NCI-H2196 (cell line): ENCODE results near the gene SHC2.
"Not testable (repeated sequence)": the region's sequence is repeated elsewhere in the genome, so short reads cannot be mapped to it uniquely, and the experiment has no call there.

Experiments used
- DNase-seq: peaks from one replicate; lab custom pipeline; 2025; ENCODE audit not compliant: unreplicated experiment; lab: John Stamatoyannopoulos, UW

SHC2 gene

DNA sequence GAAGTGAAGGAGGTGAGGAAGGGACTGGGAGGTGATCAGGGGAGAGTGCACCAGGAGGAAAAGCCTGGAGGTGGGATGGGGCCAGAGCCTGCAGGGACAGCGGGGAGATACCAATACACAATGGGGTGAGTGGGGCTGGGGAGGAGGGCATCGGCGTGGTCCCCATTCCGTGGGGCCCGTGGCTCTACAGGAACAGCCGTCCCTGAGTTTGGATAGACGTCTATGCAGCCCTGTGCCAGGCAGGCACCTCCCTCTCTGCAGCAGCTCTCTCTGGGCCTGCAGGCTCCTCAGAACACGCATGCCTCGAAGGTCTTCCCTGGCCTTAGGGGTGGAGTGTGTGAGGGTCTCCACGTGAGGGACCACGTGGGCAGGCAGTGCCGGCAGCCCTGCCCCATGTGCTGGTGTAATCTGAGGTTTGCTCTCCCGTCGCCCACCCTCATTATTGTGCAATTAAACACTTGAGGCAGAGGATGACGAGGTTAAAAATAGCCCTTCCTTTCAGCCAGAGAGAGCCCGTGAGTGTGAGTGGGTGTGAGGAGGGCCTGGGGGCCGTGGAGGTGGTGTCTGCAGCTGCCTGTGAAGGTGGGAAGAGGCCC lies 68.4 kb downstream of the SHC2 start:
- DNase-seq, result no peak

DNA sequence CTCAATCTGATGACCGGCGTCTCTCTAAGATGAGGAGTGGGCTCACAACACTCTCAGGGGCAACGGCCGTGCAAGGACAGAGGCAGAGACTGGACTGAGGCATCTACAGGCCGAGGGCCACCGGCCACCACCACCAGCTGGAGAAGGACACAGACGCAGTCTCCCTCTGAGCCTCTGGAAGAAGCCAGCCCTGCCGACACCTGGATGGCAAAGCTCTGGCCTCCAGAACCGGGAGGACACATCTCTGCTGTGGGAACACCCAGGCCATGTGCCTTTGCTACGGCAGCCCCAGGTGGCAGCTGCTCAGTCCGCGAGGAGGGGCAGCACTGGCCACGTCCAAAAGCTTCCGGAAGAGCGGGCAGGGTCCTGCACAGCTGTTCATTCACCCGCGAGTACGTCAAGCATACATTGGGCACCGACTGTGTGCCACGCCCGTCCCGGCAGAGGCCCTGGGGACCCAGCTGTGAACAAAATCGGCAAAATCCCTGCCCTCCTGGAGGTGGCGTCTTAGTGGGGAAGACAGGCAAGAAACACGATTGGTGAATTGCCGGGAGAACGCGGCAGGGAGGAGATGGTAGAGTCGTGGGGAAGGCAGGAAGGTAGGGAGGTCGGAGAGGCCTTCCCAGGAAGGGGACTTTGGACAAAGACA lies 69.0 kb downstream of the SHC2 start:
- no peak for DNase-seq

DNA sequence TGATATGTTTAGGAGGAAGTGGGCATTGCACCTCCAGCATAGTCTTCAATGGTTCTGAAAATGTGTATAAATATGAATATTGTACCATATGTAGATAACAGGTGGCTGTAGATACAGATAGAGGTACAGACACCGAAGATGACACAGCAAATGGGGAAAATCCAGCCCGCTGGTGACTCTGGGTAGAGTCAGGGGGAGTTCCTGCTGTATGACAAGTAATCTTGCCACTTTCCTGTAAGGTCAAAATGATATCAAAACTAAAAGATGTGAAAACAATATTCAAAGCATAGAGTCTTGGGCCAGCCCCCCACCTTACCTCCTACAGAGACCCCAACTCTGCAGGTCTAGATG lies 69.7 kb downstream of the SHC2 start:
- DNase-seq, result no peak

DNA sequence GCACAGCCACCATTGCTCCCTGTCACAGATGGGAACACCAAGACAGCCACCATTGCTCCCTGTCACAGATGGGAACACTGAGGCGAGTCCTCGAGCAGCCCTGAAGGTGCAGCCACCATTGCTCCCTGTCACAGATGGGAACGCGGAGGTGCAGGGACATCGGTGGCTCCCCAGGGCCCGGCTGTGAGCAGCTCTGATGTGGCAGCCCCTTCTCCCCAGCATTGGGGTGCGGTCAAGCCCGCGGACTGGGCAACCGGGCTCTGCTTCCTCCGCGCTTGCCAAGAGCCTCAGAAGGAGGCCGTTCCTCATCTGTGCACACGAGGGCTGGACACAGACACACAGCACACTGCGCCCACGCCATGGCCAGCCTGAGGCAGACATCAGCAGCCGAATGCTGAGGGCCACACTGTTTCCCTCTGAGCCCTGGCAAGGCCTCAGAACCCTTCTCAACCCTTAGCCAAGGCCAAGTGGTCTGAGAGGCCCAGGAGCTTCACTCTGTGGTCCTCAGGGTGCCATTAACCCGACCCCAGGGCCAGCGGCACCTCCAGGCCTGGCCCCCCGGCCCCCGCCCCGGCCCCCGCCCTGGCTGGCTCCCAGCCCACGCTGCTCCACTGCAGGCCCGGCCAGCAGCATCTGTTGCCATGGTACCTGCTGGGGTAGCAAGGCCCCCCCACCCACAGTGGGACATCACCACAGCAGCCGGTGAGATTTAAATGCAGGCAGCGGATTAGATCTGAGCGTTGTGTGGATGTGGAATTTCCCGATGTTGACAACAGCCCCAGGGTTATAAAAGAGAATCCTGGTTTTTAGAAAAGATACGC lies 70.2 kb downstream of the SHC2 start:
- DNase-seq, result no peak

DNA sequence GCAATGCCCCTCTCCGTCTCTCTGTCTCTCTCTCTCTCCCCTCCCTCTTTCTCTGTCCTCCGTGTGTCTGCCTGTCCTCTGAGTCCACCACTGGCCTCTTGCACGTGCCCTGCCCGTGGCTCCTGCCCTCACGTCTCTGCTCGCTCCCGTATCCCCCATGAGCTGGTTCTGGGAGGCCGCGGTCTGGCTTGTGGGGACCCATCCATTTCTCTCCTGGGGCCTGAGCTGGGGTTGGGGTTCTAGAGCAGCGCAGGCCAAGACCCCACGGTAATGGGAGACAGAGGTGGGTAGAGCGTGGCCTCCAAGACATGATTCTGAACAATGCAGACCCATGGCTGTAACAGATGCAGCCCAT lies 70.9 kb downstream of the SHC2 start:
- DNase-seq, result no peak

DNA sequence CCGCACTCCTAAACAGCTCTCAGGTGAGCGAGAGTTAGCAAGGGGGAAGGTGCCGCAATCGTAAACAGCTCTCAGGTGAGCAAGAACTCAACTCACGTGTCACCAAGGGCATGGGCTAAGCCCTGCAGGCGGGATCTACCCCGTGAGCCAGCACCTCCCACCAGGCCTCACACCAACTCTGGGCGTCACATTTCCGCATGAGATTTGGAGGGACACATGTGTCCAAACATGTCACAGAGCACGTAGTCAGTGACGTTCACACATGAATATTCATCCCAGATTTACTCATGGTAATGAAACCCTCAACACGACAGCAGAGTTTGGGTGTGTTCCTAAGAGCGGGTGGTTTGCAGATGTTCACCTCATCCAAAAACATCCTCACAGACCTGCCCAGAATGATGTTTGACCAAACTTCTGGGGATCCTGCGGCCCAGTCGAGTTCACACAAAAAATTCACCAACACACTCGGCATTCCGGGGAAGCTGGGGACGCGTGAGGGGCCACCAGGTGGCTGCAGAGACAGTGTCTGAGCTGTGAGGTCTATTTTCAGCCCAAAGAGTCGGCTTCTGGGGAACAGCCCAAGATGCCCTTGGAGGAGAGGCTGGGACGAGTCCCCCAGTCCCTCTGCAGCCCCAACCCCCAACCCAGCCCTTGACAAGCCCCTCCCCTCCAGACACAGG lies 71.4 kb downstream of the SHC2 start:
- no peak for DNase-seq

DNA sequence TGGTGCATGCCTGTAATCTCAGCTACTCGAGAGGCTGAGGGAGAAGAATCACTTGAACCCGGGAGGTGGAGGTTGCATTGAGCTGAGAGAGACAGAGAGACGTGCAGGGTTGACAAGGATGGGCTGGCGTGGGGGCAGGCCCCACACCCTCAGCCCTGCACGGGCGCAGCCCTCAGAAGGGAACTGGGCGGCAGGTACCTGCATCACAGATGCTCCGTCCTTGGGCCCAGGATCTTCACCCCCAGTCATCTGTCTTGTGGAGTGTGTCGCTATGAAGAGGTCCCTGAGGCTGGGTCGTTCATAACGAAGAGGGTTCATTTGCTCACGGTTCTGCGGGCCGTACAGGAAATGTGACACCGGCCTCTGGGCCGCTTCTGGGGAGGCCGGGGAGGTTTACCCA lies 72.1 kb downstream of the SHC2 start:
- no peak for DNase-seq

DNA sequence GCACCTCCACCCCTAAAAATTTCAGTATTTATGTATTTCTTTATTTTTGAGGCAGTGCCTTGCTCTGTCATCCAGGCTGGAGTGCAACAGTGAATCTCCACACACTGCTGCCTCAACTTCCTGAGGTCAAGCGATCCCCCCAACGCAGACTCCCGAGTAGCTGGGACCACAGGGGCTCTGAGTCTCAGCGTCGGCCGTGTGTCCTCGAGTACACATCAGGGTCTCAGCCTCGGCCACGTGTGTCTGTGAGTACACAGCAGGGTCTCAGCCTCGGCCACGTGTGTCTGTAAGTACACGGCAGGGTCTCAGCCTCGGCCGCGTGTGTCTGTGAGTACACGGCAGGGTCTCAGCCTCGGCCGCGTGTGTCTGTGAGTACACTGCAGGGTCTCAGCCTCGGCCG lies 73.1 kb downstream of the SHC2 start:
- no peak for DNase-seq

DNA sequence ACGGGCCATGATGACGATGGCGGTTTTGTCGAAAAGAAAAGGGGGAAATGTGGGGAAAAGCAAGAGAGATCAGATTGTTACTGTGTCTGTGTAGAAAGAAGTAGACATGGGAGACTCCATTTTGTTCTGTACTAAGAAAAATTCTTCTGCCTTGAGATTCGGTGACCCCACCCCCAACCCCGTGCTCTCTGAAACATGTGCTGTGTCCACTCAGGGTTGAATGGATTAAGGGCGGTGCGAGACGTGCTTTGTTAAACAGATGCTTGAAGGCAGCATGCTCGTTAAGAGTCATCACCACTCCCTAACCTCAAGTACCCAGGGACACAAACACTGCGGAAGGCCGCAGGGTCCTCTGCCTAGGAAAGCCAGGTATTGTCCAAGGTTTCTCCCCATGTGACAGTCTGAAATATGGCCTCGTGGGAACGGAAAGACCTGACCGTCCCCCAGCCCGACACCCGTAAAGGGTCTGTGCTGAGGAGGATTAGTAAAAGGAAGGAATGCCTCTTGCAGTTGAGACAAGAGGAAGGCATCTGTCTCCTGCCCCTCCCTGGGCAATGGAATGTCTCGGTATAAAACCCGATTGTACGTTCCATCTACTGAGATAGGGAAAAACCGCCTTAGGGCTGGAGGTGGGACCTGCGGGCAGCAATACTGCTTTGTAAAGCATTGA lies 74.1 kb downstream of the SHC2 start:
- not testable (repeated sequence) for DNase-seq

DNA sequence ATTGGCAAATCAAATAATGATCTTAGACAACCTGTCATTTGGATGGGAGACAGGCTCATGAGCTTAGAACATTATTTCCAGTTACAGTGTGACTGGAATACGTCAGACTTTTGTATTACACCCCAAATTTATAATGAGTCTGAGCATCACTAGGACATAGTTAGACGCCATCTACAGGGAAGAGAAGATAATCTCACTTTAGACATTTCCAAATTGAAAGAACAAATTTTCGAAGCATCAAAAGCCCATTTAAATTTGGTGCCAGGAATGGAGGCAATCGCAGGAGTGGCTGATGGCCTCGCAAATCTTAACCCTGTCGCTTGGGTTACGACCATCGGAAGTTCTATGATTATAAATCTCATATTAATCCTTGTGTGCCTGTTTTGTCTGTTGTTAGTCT lies 74.6 kb downstream of the SHC2 start:
- DNase-seq, result not testable (repeated sequence)

DNA sequence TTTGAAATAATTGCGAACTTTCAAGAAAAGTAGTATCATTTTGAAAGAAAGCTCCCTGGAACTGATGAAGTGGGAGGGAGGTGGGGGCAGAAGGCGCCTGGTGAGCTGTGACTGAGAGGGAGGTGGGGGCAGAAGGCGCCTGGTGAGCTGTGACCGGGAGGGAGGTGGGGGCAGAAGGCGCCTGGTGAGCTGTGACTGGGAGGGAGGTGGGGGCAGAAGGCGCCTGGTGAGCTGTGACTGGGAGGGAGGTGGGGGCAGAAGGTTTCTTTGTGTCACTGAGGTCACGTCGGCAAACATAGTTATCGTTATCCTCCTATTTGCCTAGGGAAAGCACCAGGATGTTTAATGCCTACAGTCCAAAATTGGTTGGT lies 76.0 kb downstream of the SHC2 start:
- DNase-seq, result no peak

DNA sequence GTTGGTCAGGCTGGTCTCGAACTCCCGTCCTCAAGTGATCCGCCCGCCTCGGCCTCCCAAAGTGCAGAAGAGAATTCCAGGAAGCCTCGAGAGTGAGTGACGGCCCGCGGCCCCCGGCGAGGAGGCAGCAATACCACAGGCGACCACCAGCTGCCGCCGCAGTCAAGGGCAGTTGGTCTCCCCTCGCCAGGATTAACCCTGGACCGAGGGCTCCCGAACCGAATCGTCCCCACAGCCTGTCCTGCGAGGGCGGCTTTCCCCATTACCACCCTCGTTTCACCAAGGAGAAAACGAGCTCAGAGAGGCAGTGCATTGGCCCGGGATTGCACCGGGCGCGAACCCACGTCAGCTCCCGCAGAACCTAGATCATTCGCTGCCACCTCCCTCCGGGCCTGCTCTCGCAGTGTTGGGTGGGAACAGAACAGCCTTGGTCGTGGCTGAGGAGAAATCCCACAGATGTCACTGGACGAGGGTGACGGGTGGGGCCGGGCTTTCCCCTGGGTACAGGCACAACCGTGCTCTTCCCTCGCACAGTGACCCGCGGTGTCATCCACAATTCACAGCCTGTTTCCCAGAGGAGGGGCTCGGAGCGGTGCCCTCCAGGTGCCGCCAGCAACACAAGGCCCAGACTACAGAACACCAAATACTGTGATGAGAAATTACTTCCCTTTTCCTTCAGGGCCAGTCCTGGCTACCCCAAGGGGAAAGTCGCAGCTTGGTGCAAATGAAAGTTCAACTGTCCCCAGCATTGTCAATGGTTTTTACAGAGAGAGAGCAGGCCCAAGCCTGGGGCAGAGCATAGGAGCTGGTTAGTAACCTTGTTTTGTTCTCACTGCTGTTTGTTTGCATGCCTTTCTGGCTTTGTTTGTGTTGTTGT lies 76.7 kb downstream of the SHC2 start:
- DNase-seq, result no peak

DNA sequence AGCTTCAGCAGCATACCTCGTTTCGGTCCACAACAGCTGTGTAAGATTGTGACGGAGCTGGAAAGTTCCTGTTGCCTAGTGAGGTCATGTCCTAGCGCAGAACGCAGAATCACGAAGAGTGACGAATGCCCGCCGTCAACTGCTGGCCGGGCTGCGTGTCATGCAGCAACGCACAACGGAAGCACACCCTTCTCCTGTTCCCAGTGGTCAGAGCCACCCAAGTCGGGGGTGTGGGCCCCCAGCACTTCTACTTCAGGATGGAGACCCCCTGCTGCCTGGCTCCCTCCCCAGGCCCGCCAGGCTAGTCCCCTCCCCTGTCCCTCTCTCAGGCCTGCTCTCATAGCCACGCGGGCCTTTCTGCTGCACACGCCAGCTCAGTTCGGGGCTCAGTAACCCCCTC lies 77.8 kb downstream of the SHC2 start:
- no peak for DNase-seq

DNA sequence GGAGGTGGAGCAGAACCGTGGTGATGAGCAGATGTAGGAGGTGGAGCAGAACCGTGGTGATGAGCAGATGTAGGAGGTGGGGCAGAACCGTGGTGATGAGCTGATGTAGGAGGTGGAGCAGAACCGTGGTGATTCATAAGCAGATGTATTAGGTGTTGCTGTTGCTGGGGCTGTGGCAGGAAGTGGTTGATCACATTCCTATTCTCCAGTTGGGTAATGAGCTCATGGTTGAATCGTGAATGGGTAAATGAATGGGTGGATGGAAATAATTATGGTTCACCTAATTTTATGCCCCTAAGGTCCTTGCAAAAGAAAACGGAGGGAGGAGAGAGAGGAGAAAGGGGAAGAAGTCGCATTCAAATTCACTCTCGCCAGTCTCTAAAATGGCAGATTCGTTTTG lies 78.3 kb downstream of the SHC2 start:
- DNase-seq, result peak; percentile 82

DNA sequence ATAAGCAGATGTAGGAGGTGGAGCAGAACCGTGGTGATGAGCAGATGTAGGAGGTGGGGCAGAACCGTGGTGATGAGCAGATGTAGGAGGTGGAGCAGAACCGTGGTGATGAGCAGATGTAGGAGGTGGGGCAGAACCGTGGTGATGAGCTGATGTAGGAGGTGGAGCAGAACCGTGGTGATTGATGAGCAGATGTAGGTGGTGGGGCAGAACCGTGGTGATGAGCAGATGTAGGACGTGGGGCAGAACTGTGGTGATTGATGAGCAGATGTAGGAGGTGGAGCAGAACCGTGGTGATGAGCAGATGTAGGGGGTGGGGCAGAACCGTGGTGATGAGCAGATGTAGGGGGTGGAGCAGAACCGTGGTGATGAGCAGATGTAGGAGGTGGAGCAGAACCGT lies 78.9 kb downstream of the SHC2 start:
- DNase-seq, result peak; percentile 12

DNA sequence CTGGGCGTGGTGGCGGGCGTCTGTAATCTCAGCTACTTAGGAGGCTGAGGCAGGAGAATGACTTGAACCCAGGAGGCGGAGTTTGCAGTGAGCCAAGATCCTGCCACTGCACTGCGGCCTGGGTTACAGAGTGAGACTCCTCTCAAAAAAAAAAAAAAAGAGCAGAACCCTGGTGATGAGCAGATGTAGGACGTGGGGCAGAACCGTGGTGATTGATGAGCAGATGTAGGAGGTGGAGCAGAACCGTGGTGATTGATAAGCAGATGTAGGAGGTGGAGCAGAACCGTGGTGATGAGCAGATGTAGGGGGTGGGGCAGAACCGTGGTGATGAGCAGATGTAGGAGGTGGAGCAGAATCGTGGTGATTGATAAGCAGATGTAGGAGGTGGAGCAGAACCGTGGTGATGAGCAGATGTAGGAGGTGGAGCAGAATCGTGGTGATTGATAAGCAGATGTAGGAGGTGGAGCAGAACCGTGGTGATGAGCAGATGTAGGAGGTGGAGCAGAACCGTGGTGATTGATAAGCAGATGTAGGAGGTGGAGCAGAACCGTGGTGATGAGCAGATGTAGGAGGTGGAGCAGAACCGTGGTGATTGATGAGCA lies 80.1 kb downstream of the SHC2 start:
- DNase-seq, result not testable (repeated sequence)

DNA sequence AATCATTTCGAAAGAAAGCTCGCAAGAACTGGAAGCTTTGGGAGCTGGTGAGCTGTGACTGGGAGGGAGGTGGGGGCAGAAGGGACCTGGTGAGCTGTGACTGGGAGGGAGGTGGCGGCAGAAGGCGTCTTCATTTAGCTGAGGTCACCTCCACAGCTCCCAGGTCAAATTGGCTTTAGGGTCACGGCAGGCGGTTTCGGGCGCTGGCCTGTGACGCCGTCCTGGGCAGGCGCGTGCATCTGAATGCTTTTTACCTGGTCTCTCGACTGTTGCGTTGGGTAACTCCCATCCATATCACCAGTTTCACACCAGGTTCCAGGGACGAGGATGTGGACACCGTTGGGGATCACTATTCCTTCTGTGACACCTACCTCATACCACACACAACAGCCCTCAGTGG lies 81.0 kb downstream of the SHC2 start:
- no peak for DNase-seq

DNA sequence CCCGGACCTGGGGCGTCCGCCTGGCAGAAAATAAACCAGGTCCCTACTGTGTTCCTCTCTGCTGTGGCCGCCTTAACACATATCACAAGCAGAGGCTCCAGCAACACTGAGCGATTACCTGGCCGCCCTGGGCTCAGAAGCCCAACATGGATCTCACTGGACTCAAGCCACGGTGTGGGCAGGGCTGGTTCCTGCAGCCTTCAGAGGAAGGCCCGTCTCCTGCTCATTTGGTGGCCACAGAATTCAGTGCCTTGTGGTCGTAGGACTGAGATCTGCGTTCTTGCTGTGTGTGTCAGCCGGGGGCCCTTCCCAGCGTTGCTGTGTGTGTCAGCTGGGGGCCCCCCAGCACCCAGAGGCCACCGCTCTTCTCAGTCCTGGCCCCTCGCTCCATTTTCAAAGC lies 82.1 kb downstream of the SHC2 start:
- no peak for DNase-seq

DNA sequence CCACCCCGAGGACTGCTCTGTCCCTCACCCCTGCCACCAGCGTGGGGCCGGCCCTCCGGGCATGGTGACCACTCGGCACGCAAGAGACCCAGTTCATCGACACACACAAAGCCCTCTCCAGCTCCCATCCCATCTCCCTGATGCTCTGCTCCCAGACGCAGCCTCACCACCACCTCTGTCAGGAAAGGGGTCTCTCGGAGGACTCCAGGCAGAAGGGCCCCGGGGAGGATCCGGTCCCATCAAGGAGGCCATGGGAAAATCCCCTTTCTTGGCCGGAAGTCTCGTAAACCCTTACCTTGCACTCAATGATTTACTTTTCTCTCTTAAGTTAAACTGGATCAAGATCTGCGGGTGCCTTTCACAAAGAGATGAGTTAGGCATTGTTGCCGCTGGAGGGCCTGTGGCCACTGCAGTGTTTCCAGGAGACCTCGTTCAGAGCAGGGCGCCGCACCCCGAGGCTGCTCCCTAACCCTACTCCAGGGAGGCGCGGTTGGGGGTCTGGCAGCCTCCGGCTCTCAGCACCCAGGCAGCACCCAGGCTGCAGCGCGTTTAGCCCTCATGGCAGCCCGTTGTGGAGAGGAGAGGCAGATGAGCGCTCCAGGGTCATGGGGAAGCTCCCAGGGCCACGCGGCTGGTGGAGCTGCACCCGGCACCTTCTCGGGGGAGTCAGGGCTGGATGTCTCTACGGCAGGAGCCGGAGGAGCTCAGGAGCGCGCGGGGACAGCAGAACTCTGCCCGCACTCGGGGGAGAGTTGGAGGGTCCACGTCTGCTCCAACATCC lies 82.8 kb downstream of the SHC2 start:
- no peak for DNase-seq
